Tibial nerve (tissue), 4 donors: ENCODE results near the gene TMEM132D. TPM values are rescaled to one million over a fixed set of nuclear protein-coding genes. Genes with fewer than 3 reads are reported as not detected.

Experiments
- DNase-seq, 2 donors: peaks; one replicate each; pipeline ENCODE4 v3.0.0-alpha.2; 2019; ENCODE audit warnings: low spot score in 2 of 2
- H3K27ac ChIP-seq, 4 donors: fragments of 200-600 bp; sonication (generic) in 3 of 4; one replicate each; pipeline ENCODE4 v1.5.1; 2017 to 2019; ENCODE audit warnings: mild to moderate bottlenecking in 1 of 4
- H3K27me3 ChIP-seq, 2 donors: fragments of 200-600 bp; sonication (generic) in 1 of 2; one replicate each; pipeline versions ENCODE4 v1.5.1 to v1.6.0; 2017 to 2019
- H3K36me3 ChIP-seq, 3 donors: fragments of 200-600 bp; sonication (generic); one replicate each; pipeline ENCODE4 v1.5.1; 2018 to 2019
- H3K4me1 ChIP-seq, 4 donors: fragments of 200-600 bp; sonication (generic) in 3 of 4; one replicate each; pipeline ENCODE4 v1.5.1; 2017 to 2019
- H3K4me3 ChIP-seq, 4 donors: fragments of 200-600 bp; sonication (generic) in 3 of 4; one replicate each; pipeline ENCODE4 v1.5.1; 2017 to 2019; ENCODE audit warnings: mild to moderate bottlenecking in 1 of 4, moderate library complexity in 1 of 4
- H3K9me3 ChIP-seq, 4 donors: fragments of 200-600 bp; sonication (generic) in 3 of 4; one replicate each; pipeline ENCODE4 v1.5.1; 2017 to 2019
- CTCF ChIP-seq, 5 experiments: fragments of 200-600 bp in 3 of 5; fragments of 450-650 bp in 2 of 5; sonication (generic) in 3 of 5; IDR thresholded peaks; one replicate each; pipeline ENCODE4 v1.5.1; 2016 to 2019; ENCODE audit warnings: antibody characterized with exemption in 5 of 5, mild to moderate bottlenecking in 3 of 5, moderate library complexity in 2 of 5
- EP300 ChIP-seq, 2 donors: sonication (generic); formaldehyde crosslinking; IDR thresholded peaks; one replicate each; pipeline ENCODE4 v1.6.1; 2017; ENCODE audit warnings: antibody characterized with exemption in 2 of 2, mild to moderate bottlenecking in 1 of 2
- POLR2A ChIP-seq, 2 donors: fragments of 450-650 bp; IDR thresholded peaks; one replicate each; pipeline ENCODE4 v1.6.1; 2017; ENCODE audit warnings: antibody characterized with exemption in 2 of 2, mild to moderate bottlenecking in 2 of 2, moderate library complexity in 2 of 2
- WGBS, 2 donors: methylation state at CpG; one replicate each; pipeline ENCODE4 v1.1.5; 2018; 5-methylcytosine and 5-hydroxymethylcytosine counted together
- total RNA-seq, 4 donors: library from RNA; depleted of rRNA; stranded (reverse); fragments of >200 nt; gene quantifications; one replicate each; pipeline ENCODE4 v1.1.0, GENCODE V29; 2016

The TMEM132D gene
- total RNA-seq, 4 donors from 2014 or later, result under 0.01 to 0.21 TPM; not detected in 2

DNA sequence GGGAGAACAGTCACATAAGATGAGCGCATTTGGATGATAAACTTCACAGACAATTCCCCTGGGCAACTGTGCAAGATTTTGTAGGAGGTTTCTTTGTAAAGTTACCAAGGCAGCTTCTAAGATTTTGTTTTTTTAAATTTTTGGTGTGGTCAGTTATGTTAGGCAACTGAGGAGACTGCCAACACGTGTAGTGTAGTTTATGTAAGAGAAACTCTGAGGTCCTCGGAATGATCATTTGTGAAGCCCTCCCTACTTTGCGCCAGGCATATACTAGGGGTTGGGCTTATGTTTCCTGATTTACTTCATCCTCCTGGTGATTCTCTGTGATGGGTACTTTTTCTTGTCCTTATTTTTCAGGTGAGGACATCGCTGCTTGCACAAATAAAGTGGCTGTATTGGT is 433.6 kb downstream of the TMEM132D start:
- 59 to 79% methylated on average over 5 of the region's 5 CpGs for WGBS, 2 donors
- TF ChIP-seq CTCF (IDR thresholded peaks at IDR 0.05) (no peak), POLR2A (IDR thresholded peaks at IDR 0.05) (no peak), EP300 (IDR thresholded peaks at IDR 0.05) (no peak)
- H3K27me3 ChIP-seq, result no peaks in the 10 kb centered on the region
- H3K4me3 ChIP-seq, result no peak overlapping the region
- no peak for DNase-seq
- peaks cover 0 to 13% (median 0%) of the 10 kb centered on the region in 4 donors for H3K9me3 ChIP-seq
- H3K36me3 ChIP-seq, result no peaks in the 10 kb centered on the region
- no peaks in the 10 kb centered on the region for H3K4me1 ChIP-seq
- H3K27ac ChIP-seq, result no peak overlapping the region

DNA sequence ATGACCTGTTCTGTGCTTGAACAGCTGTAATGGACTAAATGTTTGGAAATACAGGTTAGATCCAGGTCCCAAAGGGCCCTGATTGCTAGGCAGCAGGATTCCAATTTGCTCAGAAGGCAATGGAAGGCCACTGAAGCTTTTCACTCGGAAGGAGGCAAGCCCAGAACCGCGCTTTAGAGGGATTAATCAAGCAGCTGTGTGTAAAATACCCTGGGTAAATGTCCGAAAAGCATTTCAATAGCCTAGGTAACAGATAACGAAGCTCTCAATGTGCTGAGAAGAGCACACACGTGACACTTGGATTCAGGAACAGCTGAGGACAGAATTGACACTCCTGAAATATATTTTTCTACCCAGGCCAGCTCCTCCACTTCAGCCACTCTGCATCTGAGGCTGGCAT is 436.1 kb downstream of the TMEM132D start:
- H3K4me1 ChIP-seq, result no peaks in the 10 kb centered on the region
- no peaks in the 10 kb centered on the region for H3K27me3 ChIP-seq
- H3K4me3 ChIP-seq, result no peak overlapping the region
- no peak overlapping the region for H3K27ac ChIP-seq
- no peak for DNase-seq
- H3K36me3 ChIP-seq, result no peaks in the 10 kb centered on the region
- peaks cover 0 to 13% (median 0%) of the 10 kb centered on the region in 4 donors for H3K9me3 ChIP-seq
- 80 to 88% methylated on average over 6 of the region's 6 CpGs for WGBS, 2 donors
- TF ChIP-seq CTCF (IDR thresholded peaks at IDR 0.05) (no peak), POLR2A (IDR thresholded peaks at IDR 0.05) (no peak), EP300 (IDR thresholded peaks at IDR 0.05) (no peak)

DNA sequence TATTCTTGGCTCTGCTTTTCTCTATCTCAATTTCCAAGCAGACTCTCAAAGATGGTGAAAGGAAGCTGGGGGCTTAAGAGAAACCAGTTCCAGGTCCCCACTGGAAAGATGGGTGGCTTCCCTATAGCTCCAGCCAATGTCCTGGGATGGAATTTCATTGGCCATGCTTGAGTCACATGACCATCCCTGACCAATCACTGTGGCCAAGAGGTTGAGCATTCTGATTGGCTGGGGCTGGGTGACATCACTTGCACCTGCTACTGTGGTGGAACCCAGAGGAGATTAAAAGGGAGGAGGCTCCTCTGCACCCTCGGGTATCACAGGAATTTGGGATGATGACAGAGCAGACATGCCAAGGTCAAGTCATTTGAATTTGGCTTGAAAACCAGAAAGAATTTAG is 436.5 kb downstream of the TMEM132D start:
- Histone ChIP-seq H3K27ac (no peak overlapping the region), H3K36me3 (no peaks in the 10 kb centered on the region), H3K4me3 (no peak overlapping the region), H3K4me1 (no peaks in the 10 kb centered on the region), H3K9me3 (peaks cover 0 to 13% (median 0%) of the 10 kb centered on the region in 4 donors), H3K27me3 (no peaks in the 10 kb centered on the region)
- WGBS, 2 donors, result 46 to 57% methylated on average over 1 of the region's 1 CpG
- DNase-seq, result no peak
- TF ChIP-seq POLR2A (IDR thresholded peaks at IDR 0.05) (no peak), CTCF (IDR thresholded peaks at IDR 0.05) (no peak), EP300 (IDR thresholded peaks at IDR 0.05) (no peak)

DNA sequence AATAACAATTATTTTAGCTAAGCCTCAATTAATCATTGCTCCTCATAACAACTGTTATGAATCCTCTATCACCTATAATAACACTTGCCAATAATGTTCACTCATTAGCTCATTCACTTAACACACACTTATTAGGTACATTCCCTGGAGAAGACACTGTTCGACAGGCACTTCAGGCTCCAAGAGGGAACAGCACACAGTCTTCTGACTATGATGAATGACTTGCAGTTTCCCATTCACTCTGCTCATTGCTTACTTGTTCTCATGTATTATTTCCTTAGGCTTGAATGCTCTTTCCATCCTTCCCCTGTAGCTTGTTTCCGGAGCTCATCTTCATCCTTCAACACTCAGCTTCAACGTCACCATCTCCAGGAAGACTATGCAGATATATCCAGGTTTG is 437.3 kb downstream of the TMEM132D start:
- 85 to 89% methylated on average over 3 of the region's 3 CpGs for WGBS, 2 donors
- TF ChIP-seq CTCF (IDR thresholded peaks at IDR 0.05) (no peak), POLR2A (IDR thresholded peaks at IDR 0.05) (no peak), EP300 (IDR thresholded peaks at IDR 0.05) (no peak)
- no peaks in the 10 kb centered on the region for H3K36me3 ChIP-seq
- no peaks in the 10 kb centered on the region for H3K27me3 ChIP-seq
- DNase-seq, result no peak
- peaks cover 0 to 13% (median 0%) of the 10 kb centered on the region in 4 donors for H3K9me3 ChIP-seq
- no peak overlapping the region for H3K4me3 ChIP-seq
- no peak overlapping the region for H3K27ac ChIP-seq
- no peaks in the 10 kb centered on the region for H3K4me1 ChIP-seq

DNA sequence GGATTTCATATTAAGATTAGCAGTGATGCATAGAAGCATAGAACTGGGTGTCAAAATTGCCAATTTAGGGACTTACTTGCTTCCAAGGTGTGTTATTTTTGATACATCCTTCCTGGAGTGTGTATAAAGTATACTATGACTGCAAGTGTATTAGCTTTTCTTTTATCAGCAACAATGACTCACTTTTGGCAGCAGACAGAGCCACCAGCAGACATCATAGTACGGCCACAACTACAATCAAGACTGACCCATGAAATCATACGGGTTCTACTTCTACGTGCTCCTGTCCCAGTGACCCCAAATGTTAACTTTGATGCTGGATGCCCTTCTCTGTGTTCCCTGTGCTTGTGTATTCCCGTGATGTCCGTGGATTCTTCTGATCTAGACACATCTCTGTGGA is 443.9 kb downstream of the TMEM132D start:
- no peaks in the 10 kb centered on the region for H3K4me1 ChIP-seq
- TF ChIP-seq EP300 (IDR thresholded peaks at IDR 0.05), result no peak
- TF ChIP-seq POLR2A (IDR thresholded peaks at IDR 0.05), result no peak
- 72 to 88% methylated on average over 5 of the region's 5 CpGs for WGBS, 2 donors
- H3K27me3 ChIP-seq, result no peaks in the 10 kb centered on the region
- peaks cover 0 to 7% (median 0%) of the 10 kb centered on the region in 4 donors for H3K9me3 ChIP-seq
- no peak overlapping the region for H3K27ac ChIP-seq
- H3K36me3 ChIP-seq, result no peaks in the 10 kb centered on the region
- no peak for DNase-seq
- no peak overlapping the region for H3K4me3 ChIP-seq

DNA sequence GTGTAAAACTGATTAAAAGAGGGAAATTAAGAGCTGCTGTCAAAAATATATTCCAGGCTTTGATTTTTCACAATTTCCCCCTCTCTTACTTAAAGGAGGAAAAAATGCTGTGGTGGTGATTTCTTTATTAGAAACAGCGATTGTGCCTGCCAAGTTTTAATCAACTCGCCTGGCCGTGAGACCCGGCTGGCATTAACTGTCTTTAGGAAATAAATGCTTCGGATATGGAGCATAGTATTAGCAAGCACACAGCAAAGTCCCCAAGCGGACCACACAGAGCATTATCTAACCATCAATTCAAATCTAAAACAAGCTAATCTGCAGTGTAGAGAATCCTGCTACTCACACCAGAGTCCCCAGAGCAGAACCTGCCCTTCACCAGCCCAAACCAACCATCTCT is 457.1 kb downstream of the TMEM132D start:
- Histone ChIP-seq H3K27ac (no peak overlapping the region), H3K9me3 (no peaks in the 10 kb centered on the region), H3K4me1 (no peaks in the 10 kb centered on the region), H3K36me3 (no peaks in the 10 kb centered on the region), H3K27me3 (no peaks in the 10 kb centered on the region), H3K4me3 (no peak overlapping the region)
- TF ChIP-seq EP300 (IDR thresholded peaks at IDR 0.05) (no peak), POLR2A (IDR thresholded peaks at IDR 0.05) (no peak), CTCF (IDR thresholded peaks at IDR 0.05) (no peak)
- DNase-seq, result no peak
- WGBS, 2 donors, result 56 to 78% methylated on average over 6 of the region's 6 CpGs
